H1 (cell line): ENCODE data around the gene MEIS2. TPM values are rescaled to one million over a fixed set of nuclear protein-coding genes. Genes with fewer than 3 reads are reported as not detected.

Experiments used
- CTCF ChIA-PET: fragments of 300-600 bp; sonication (Branson Sonifier 250); formaldehyde crosslinking; loops from one replicate; lab custom pipeline; 2021; ENCODE audit not compliant: partially characterized antibody; lab: Charles Lee
- POLR2A ChIA-PET: fragments of 300-600 bp; sonication (Branson Sonifier 250); formaldehyde crosslinking; loops from one replicate; lab custom pipeline; 2021; ENCODE audit warnings: inconsistent platforms; ENCODE audit not compliant: partially characterized antibody; lab: Charles Lee
- DNase-seq, 2 experiments: peaks; one replicate each; pipeline versions ENCODE4 v3.0.0 to v3.0.0-alpha.2; 2010 to 2022; ENCODE audit warnings: low spot score in 2 of 2, low read depth in 1 of 2, mixed read lengths in 1 of 2
- FAIRE-seq: peaks from 2 replicates; lab custom pipeline; 2011; peaks lifted over from hg19 to GRCh38; lab: Jason Lieb, UNC
- H2AFZ ChIP-seq: 2 replicates; pipeline ENCODE4 v1.8.1; 2012; ENCODE audit warnings: low read length, inconsistent platforms
- H2AK5ac ChIP-seq: 2 replicates; pipeline ENCODE4 v1.6.1; 2013; ENCODE audit warnings: low read depth, low read length
- H2BK120ac ChIP-seq: replicated peaks from 2 replicates; pipeline ENCODE3; 2013; ENCODE audit warnings: low read depth, low read length, inconsistent platforms
- H2BK12ac ChIP-seq: 2 replicates; pipeline ENCODE4 v1.6.1; 2013; ENCODE audit warnings: low read depth, low read length
- H2BK15ac ChIP-seq: 2 replicates; pipeline ENCODE4 v1.6.1; 2013; ENCODE audit warnings: low read length
- H2BK20ac ChIP-seq: 2 replicates; pipeline ENCODE4 v1.6.1; 2013; ENCODE audit warnings: low read length
- H2BK5ac ChIP-seq: 2 replicates; pipeline ENCODE4 v1.6.1; 2013; ENCODE audit warnings: low read depth, low read length
- H3K14ac ChIP-seq: 2 replicates; pipeline ENCODE4 v1.6.1; 2013; ENCODE audit warnings: inconsistent platforms; ENCODE audit not compliant: insufficient read length
- H3K18ac ChIP-seq: 2 replicates; pipeline ENCODE4 v1.6.1; 2013; ENCODE audit warnings: low read length; ENCODE audit errors: extremely low read depth
- H3K23ac ChIP-seq: 2 replicates; pipeline ENCODE4 v1.6.1; 2013; ENCODE audit warnings: inconsistent platforms; ENCODE audit not compliant: insufficient read length
- H3K23me2 ChIP-seq: 2 replicates; pipeline ENCODE4 v1.6.1; 2013; ENCODE audit warnings: low read depth, low read length
- H3K27ac ChIP-seq: 2 replicates; pipeline ENCODE4 v1.6.1; 2011; ENCODE audit warnings: low read depth, low read length, inconsistent platforms
- H3K27me3 ChIP-seq, 4 experiments: replicated peaks in 1 of 4; 1 replicate in 1 of 4; 2 replicates in 3 of 4; pipeline versions ENCODE4 v1.6.1 to v1.8.1; 2011 to 2013; ENCODE audit warnings: low read length in 3 of 4, mild to moderate bottlenecking in 3 of 4, inconsistent platforms in 2 of 4, mixed read lengths in 2 of 4, moderate library complexity in 1 of 4; ENCODE audit not compliant: control insufficient read depth in 3 of 4, insufficient read depth in 3 of 4; ENCODE audit errors: extremely low read depth in 1 of 4
- H3K36me3 ChIP-seq, 4 experiments: 2 replicates each; pipeline versions ENCODE4 v1.6.1 to v1.8.1; 2011 to 2013; ENCODE audit warnings: mild to moderate bottlenecking in 4 of 4, low read length in 3 of 4, moderate library complexity in 2 of 4, control low read depth in 1 of 4, inconsistent platforms in 1 of 4; ENCODE audit not compliant: insufficient read depth in 4 of 4, control insufficient read depth in 2 of 4
- H3K4ac ChIP-seq: replicated peaks from 2 replicates; pipeline ENCODE3; 2013; ENCODE audit warnings: low read length, low read depth, mixed read lengths, inconsistent platforms; ENCODE audit not compliant: insufficient read length
- H3K4me1 ChIP-seq, 4 experiments: replicated peaks in 1 of 4; 1 replicate in 1 of 4; 2 replicates in 3 of 4; pipeline versions ENCODE4 v1.6.1 to v1.8.1; 2011 to 2013; ENCODE audit warnings: low read length in 3 of 4, inconsistent platforms in 2 of 4, mixed read lengths in 1 of 4; ENCODE audit not compliant: insufficient read depth in 4 of 4, control insufficient read depth in 3 of 4
- H3K4me2 ChIP-seq, 2 experiments: 2 replicates each; pipeline versions ENCODE4 v1.6.1 to v1.8.1; 2011 to 2013; ENCODE audit warnings: low read depth in 2 of 2, low read length in 2 of 2, control low read depth in 1 of 2, inconsistent platforms in 1 of 2, mild to moderate bottlenecking in 1 of 2; ENCODE audit not compliant: insufficient read depth in 1 of 2
- H3K4me3 ChIP-seq, 4 experiments: fragments of 200-600, 300-600 bp in 1 of 4; sonication (generic), shearing (Covaris generic), sonication (Bioruptor Twin) in 1 of 4; 2 replicates each; pipeline versions ENCODE4 v1.5.1 to v1.8.1; 2011 to 2016; ENCODE audit warnings: low read length in 4 of 4, low read depth in 3 of 4, control low read depth in 2 of 4, inconsistent platforms in 2 of 4, mild to moderate bottlenecking in 2 of 4, mixed read lengths in 1 of 4, moderate library complexity in 1 of 4; ENCODE audit not compliant: insufficient read depth in 2 of 4; ENCODE audit errors: extremely low read depth in 1 of 4
- H3K56ac ChIP-seq: replicated peaks from 2 replicates; pipeline ENCODE3; 2013; ENCODE audit warnings: low read depth, mild to moderate bottlenecking, mixed read lengths, low read length, inconsistent platforms; ENCODE audit not compliant: insufficient read length
- H3K79me1 ChIP-seq: 2 replicates; pipeline ENCODE4 v1.6.1; 2013; ENCODE audit warnings: low read depth, low read length, control low read depth
- H3K79me2 ChIP-seq, 2 experiments: 2 replicates each; pipeline versions ENCODE4 v1.6.1 to v1.8.1; 2012 to 2013; ENCODE audit warnings: low read length in 2 of 2, mild to moderate bottlenecking in 2 of 2, inconsistent platforms in 1 of 2; ENCODE audit not compliant: insufficient read depth in 2 of 2, control insufficient read depth in 1 of 2
- H3K9ac ChIP-seq, 4 experiments: replicated peaks in 1 of 4; 1 replicate in 1 of 4; 2 replicates in 3 of 4; pipeline versions ENCODE4 v1.6.1 to v1.8.1; 2011 to 2013; ENCODE audit warnings: low read depth in 3 of 4, low read length in 3 of 4, control low read depth in 2 of 4, mild to moderate bottlenecking in 2 of 4, moderate library complexity in 2 of 4, inconsistent platforms in 1 of 4; ENCODE audit errors: extremely low read depth in 1 of 4
- H3K9me3 ChIP-seq, 2 experiments: 2 replicates each; pipeline versions ENCODE4 v1.6.1 to v1.8.1; 2012 to 2013; ENCODE audit warnings: mild to moderate bottlenecking in 2 of 2, moderate library complexity in 2 of 2, control low read depth in 1 of 2, inconsistent platforms in 1 of 2, low read depth in 1 of 2, low read length in 1 of 2, mixed read lengths in 1 of 2; ENCODE audit not compliant: insufficient read depth in 2 of 2
- H4K20me1 ChIP-seq, 2 experiments: replicated peaks in 1 of 2; 2 replicates each; pipeline versions ENCODE3 to v1.8.1; 2011 to 2013; ENCODE audit warnings: inconsistent platforms in 2 of 2, low read length in 2 of 2, mild to moderate bottlenecking in 1 of 2; ENCODE audit not compliant: insufficient read depth in 2 of 2, control insufficient read depth in 1 of 2
- H4K5ac ChIP-seq: 2 replicates; pipeline ENCODE4 v1.6.1; 2013; ENCODE audit warnings: low read length, low read depth, mixed read lengths, inconsistent platforms; ENCODE audit not compliant: insufficient read length
- H4K8ac ChIP-seq: 2 replicates; pipeline ENCODE4 v1.8.0; 2013; ENCODE audit warnings: mild to moderate bottlenecking, moderate library complexity, low read length, inconsistent platforms; ENCODE audit not compliant: insufficient read depth; ENCODE audit errors: extremely low read depth
- H4K91ac ChIP-seq: replicated peaks from 2 replicates; pipeline ENCODE3; 2013; ENCODE audit warnings: low read length, mixed read lengths, inconsistent platforms; ENCODE audit not compliant: insufficient read length
- ATF3 ChIP-seq: IDR thresholded peaks from 2 replicates; pipeline ENCODE4 v1.6.1; 2011; ENCODE audit warnings: low read depth, mild to moderate bottlenecking, low read length; ENCODE audit not compliant: insufficient read depth
- EZH2 ChIP-seq: fragments of 200-600 bp; sonication (generic); IDR thresholded peaks from 2 replicates; pipeline ENCODE4 v1.7.1; 2012; ENCODE audit warnings: low read depth, mild to moderate bottlenecking, moderate library complexity, low read length, inconsistent platforms; ENCODE audit not compliant: severe bottlenecking
- GTF2F1 ChIP-seq: IDR thresholded peaks from 2 replicates; pipeline ENCODE4 v1.6.1; 2012; ENCODE audit warnings: low read depth, low read length, improper control_type of control experiment, borderline replicate concordance
- MAFK ChIP-seq: IDR thresholded peaks from 2 replicates; pipeline ENCODE4 v1.6.1; 2012; ENCODE audit warnings: low read depth, mild to moderate bottlenecking, improper control_type of control experiment, low read length
- PHF8 ChIP-seq: fragments of 200-600 bp; sonication (generic); conservative IDR thresholded peaks from 2 replicates; pipeline ENCODE4 v1.7.1; 2012; ENCODE audit warnings: low read depth, mild to moderate bottlenecking, inconsistent platforms, low read length, moderate library complexity
- POLR2A ChIP-seq, 2 experiments: IDR thresholded peaks; 1 replicate in 1 of 2; 2 replicates in 1 of 2; pipeline ENCODE4 v1.6.1; 2011; ENCODE audit warnings: low read depth in 2 of 2, low read length in 2 of 2, mild to moderate bottlenecking in 2 of 2; ENCODE audit errors: control extremely low read depth in 1 of 2
- POU5F1 ChIP-seq: IDR thresholded peaks from 2 replicates; pipeline ENCODE4 v1.6.1; 2011; ENCODE audit warnings: low read depth, mild to moderate bottlenecking, low read length, moderate library complexity
- RXRA ChIP-seq: IDR thresholded peaks from 2 replicates; pipeline ENCODE4 v1.6.1; 2011; ENCODE audit warnings: low read depth, mild to moderate bottlenecking, low read length, moderate library complexity; ENCODE audit not compliant: insufficient read depth
- TAF1 ChIP-seq: IDR thresholded peaks from 2 replicates; pipeline ENCODE4 v1.6.1; 2011; ENCODE audit warnings: mild to moderate bottlenecking, low read depth, low read length
- TCF12 ChIP-seq: IDR thresholded peaks from 2 replicates; pipeline ENCODE4 v1.6.1; 2011; ENCODE audit warnings: low read depth, mild to moderate bottlenecking, low read length
- YY1 ChIP-seq: IDR thresholded peaks from 2 replicates; pipeline ENCODE4 v1.6.1; 2011; ENCODE audit warnings: low read depth, mild to moderate bottlenecking, low read length
- ZNF274 ChIP-seq: IDR thresholded peaks from 2 replicates; pipeline ENCODE4 v1.7.0; 2012; ENCODE audit warnings: low read length, borderline replicate concordance; ENCODE audit errors: extremely low read depth
- WGBS, 2 experiments: shearing (Covaris generic) in 1 of 2; methylation state at CpG; one replicate each; pipeline versions ENCODE4 v1.1.6 to v1.1.7; 2013 to 2015; ENCODE audit warnings: low lambda C conversion rate in 2 of 2, mixed read lengths in 2 of 2, inconsistent platforms in 1 of 2, low coverage in 1 of 2, missing lambda C conversion rate in 1 of 2; ENCODE audit not compliant: insufficient replicate concordance in 2 of 2, insufficient coverage in 1 of 2, insufficient read length in 1 of 2; ENCODE audit errors: extremely low coverage in 1 of 2, missing lambda C conversion rate in 1 of 2; 5-methylcytosine and 5-hydroxymethylcytosine counted together
- polyA plus RNA-seq, 7 experiments: library from polyadenylated mRNA; depleted of rRNA in 3 of 7; stranded (reverse) in 5 of 7; unstranded in 2 of 7; fragments of >200 nt in 5 of 7; fragments of 200-250 nt in 2 of 7; gene quantifications; 1 replicate in 5 of 7; 2 replicates in 1 of 7; 4 replicates in 1 of 7; pipeline versions ENCODE4 v1.2.1 to v1.2.3, GENCODE V29; 2011 to 2013; ENCODE audit warnings: missing spikeins in 2 of 7, mixed read lengths in 2 of 7
- total RNA-seq: library from RNA; stranded (reverse); fragmentation: NEBNext Ultra II Directional; extraction: Animal tissue kit (Norgen Biotek cat#: 25700); gene quantifications from 2 replicates; pipeline ENCODE4 v1.2.1, GENCODE V29; 2021
- TF ChIP-seq, protein P1 (sequence below): IDR thresholded peaks from 2 replicates; pipeline ENCODE4 v1.6.1; 2012; ENCODE audit warnings: low read length, inconsistent platforms

Gene MEIS2
- total and polyA plus RNA-seq, 2 of the 8 experiments (the other 6 are each of a cell fraction or from before 2014, with no cell fraction given) = 0.22 to 1.2 TPM

- Histone ChIP-seq H3K79me2 (no peaks in the 10 kb centered on the region), H3K27ac (no peak overlapping the region), H2AK5ac (no peak overlapping the region), H2BK12ac (no peak overlapping the region), H4K91ac (no peak overlapping the region), H2BK15ac (no peak overlapping the region), H4K20me1 (no peaks in the 10 kb centered on the region), H3K4me1 (peaks cover 0 to 4% (median 0%) of the 10 kb centered on the region in 4 experiments; a peak in 1 of 7 replicates), H3K14ac (no peak overlapping the region), H3K23ac (no peak overlapping the region), H3K36me3 (no peaks in the 10 kb centered on the region), H3K27me3 (no peaks in the 10 kb centered on the region), H3K9me3 (no peaks in the 10 kb centered on the region), H3K4ac (no peak overlapping the region), H3K4me2 (no peak overlapping the region), H2BK5ac (no peak overlapping the region), H3K18ac (no peak overlapping the region), H3K9ac (no peak overlapping the region), H2BK20ac (no peak overlapping the region), H3K23me2 (no peaks in the 10 kb centered on the region), H3K56ac (no peak overlapping the region), H4K8ac (no peak overlapping the region), H2BK120ac (no peak overlapping the region), H4K5ac (no peak overlapping the region), H2AFZ (no peak overlapping the region), H3K4me3 (no peak overlapping the region), H3K79me1 (no peaks in the 10 kb centered on the region)
- POLR2A ChIA-PET = no interaction called here
- 68% methylated on average over 6 of the region's 6 CpGs; no CpG with 5 or more reads in 1 of the 2 experiments for WGBS, 2 experiments
- FAIRE-seq = no peak
- CTCF ChIA-PET = no interaction called here
- no peak for DNase-seq
- no peak for TF ChIP-seq TAF1
- TF ChIP-seq PHF8 = no peak
- no peak for TF ChIP-seq ATF3
- TF ChIP-seq MAFK = no peak
- no peak for TF ChIP-seq TCF12
- no peak for TF ChIP-seq GTF2F1
- TF ChIP-seq, protein P1, sequence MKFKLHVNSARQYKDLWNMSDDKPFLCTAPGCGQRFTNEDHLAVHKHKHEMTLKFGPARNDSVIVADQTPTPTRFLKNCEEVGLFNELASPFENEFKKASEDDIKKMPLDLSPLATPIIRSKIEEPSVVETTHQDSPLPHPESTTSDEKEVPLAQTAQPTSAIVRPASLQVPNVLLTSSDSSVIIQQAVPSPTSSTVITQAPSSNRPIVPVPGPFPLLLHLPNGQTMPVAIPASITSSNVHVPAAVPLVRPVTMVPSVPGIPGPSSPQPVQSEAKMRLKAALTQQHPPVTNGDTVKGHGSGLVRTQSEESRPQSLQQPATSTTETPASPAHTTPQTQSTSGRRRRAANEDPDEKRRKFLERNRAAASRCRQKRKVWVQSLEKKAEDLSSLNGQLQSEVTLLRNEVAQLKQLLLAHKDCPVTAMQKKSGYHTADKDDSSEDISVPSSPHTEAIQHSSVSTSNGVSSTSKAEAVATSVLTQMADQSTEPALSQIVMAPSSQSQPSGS = no peak
- TF ChIP-seq POU5F1 = no peak
- TF ChIP-seq POLR2A (IDR thresholded peaks at IDR 0.05; ENCODE audit: control extremely low read depth in 1 of 2, low read depth in 2 of 2, low read length in 2 of 2) = no peak
- TF ChIP-seq YY1 = no peak
- no peak for TF ChIP-seq RXRA
- TF ChIP-seq ZNF274 = no peak
- no peak for TF ChIP-seq EZH2
These were observed 148.6 kb downstream of the MEIS2 start for GRCh38 chr15:36951731-36952247.
